ENCODE results near the gene NBL1. TPM values are rescaled to one million over a fixed set of nuclear protein-coding genes. Genes with fewer than 3 reads are reported as not detected.
A peak's percentile ranks its signal among the peaks of the same experiment; 100 is the strongest.

The NBL1 gene
- total RNA-seq, 1 experiment from 2014 or later = 36.9 TPM

DNA sequence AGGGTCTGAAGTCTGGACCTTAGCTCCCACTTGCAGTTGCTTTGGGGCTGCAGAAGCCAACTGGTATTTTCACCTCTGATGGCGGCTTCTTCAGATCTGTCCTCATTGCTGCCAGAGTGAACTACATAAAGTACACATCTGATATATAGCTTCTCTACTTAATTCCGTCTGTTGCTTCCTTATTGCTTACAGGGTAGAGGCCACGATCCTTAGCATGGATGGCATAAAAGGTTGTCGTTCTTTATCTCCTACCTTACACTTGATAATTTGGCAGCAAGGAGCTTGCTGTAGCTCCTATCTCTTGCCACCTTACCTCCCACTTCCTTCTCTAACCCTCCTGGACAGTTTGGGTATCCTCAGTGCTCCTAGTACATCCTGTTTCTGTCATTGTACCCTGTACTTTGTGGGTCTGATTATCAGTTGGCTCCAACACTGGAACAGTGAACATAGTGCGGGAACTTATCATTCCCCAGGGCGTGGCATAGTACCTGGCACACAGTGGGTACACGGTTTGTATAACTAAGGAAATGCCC, 30.9 kb upstream of the NBL1 start:
- no peak overlapping the region for H2AFZ ChIP-seq
- no peaks in the 10 kb centered on the region for H3K4me1 ChIP-seq (replicated peaks; ENCODE audit: insufficient read depth)
- no peak overlapping the region for H3K4me2 ChIP-seq
- peaks cover 4% of the 10 kb centered on the region; the same call in 1 of the 2 replicates for H3K36me3 ChIP-seq (ENCODE audit: low read depth)
- POLR2A ChIA-PET (ENCODE audit: unreplicated experiment) = no interaction called here
- CTCF ChIA-PET = no interaction called here
- no peak overlapping the region for H3K27ac ChIP-seq
- no peak for DNase-seq
- H3K79me2 ChIP-seq (ENCODE audit: low read depth) = 0 out of 2 replicates have a peak, but pooled peaks cover 9% of the 10 kb centered on the region
- H3K4me3 ChIP-seq = no peak overlapping the region
- TF ChIP-seq, protein P1, sequence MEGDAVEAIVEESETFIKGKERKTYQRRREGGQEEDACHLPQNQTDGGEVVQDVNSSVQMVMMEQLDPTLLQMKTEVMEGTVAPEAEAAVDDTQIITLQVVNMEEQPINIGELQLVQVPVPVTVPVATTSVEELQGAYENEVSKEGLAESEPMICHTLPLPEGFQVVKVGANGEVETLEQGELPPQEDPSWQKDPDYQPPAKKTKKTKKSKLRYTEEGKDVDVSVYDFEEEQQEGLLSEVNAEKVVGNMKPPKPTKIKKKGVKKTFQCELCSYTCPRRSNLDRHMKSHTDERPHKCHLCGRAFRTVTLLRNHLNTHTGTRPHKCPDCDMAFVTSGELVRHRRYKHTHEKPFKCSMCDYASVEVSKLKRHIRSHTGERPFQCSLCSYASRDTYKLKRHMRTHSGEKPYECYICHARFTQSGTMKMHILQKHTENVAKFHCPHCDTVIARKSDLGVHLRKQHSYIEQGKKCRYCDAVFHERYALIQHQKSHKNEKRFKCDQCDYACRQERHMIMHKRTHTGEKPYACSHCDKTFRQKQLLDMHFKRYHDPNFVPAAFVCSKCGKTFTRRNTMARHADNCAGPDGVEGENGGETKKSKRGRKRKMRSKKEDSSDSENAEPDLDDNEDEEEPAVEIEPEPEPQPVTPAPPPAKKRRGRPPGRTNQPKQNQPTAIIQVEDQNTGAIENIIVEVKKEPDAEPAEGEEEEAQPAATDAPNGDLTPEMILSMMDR (conservative IDR thresholded peaks at IDR 0.05) = no peak
- TF ChIP-seq EZH2 (IDR thresholded peaks at IDR 0.05; ENCODE audit: low read depth) = no peak
- no peaks in the 10 kb centered on the region for H4K20me1 ChIP-seq (ENCODE audit: insufficient read depth)
- intact Hi-C loops (cut with micrococcal nuclease; ENCODE audit: unreplicated experiment) = no loop called here
- no TSS peak for BruUV-seq (replicated peaks)
- H3K9me2 ChIP-seq (ENCODE audit: insufficient read depth) = no peaks in the 10 kb centered on the region
- H3K9me3 ChIP-seq (ENCODE audit: insufficient read depth, low read depth) = no peaks in the 10 kb centered on the region
- no peaks in the 10 kb centered on the region for H3F3A ChIP-seq (ENCODE audit: insufficient read depth, low read depth)
- H3K27me3 ChIP-seq (ENCODE audit: insufficient read depth, low read depth) = no peaks in the 10 kb centered on the region

- TF ChIP-seq, protein P1 (conservative IDR thresholded peaks at IDR 0.05) = no peak
- TF ChIP-seq EZH2 (IDR thresholded peaks at IDR 0.05; ENCODE audit: low read depth) = no peak
- H3K36me3 ChIP-seq (ENCODE audit: low read depth) = peaks cover 4% of the 10 kb centered on the region; the same call in 1 of the 2 replicates
- peaks cover 14% of the 10 kb centered on the region; the same call in 1 of the 2 replicates for H3K79me2 ChIP-seq (ENCODE audit: low read depth)
- no peak overlapping the region for H2AFZ ChIP-seq
- ChIA-PET CTCF (no interaction called here), POLR2A (ENCODE audit: unreplicated experiment) (no interaction called here)
- no peaks in the 10 kb centered on the region for H4K20me1 ChIP-seq (ENCODE audit: insufficient read depth)
- H3K27ac ChIP-seq = no peak overlapping the region
- H3K9me3 ChIP-seq (ENCODE audit: insufficient read depth, low read depth) = no peaks in the 10 kb centered on the region
- BruUV-seq (replicated peaks) = no TSS peak
- no peak overlapping the region for H3K4me3 ChIP-seq
- H3F3A ChIP-seq (ENCODE audit: insufficient read depth, low read depth) = no peaks in the 10 kb centered on the region
- H3K9me2 ChIP-seq (ENCODE audit: insufficient read depth) = no peaks in the 10 kb centered on the region
- intact Hi-C loops (cut with micrococcal nuclease; ENCODE audit: unreplicated experiment) = no loop called here
- no peaks in the 10 kb centered on the region for H3K27me3 ChIP-seq (ENCODE audit: insufficient read depth, low read depth)
- H3K4me1 ChIP-seq (replicated peaks; ENCODE audit: insufficient read depth) = no peaks in the 10 kb centered on the region
- DNase-seq = no peak
- H3K4me2 ChIP-seq = no peak overlapping the region
These were observed 28.7 kb upstream of the NBL1 start for GRCh38 chr1:19615438-19615837.

GRCh38 chr1:19616489-19616888, 27.6 kb upstream of the NBL1 start:
- DNase-seq = no peak
- ChIA-PET CTCF (no interaction called here), POLR2A (ENCODE audit: unreplicated experiment) (no interaction called here)
- no TSS peak for BruUV-seq (replicated peaks)
- Histone ChIP-seq H3K4me1 (replicated peaks; ENCODE audit: insufficient read depth) (no peaks in the 10 kb centered on the region), H3K9me2 (ENCODE audit: insufficient read depth) (no peaks in the 10 kb centered on the region), H3K36me3 (ENCODE audit: low read depth) (peaks cover 4% of the 10 kb centered on the region; the same call in 1 of the 2 replicates), H3K4me3 (no peak overlapping the region), H2AFZ (no peak overlapping the region), H3K4me2 (no peak overlapping the region), H3K27me3 (ENCODE audit: insufficient read depth, low read depth) (no peaks in the 10 kb centered on the region), H3K9me3 (ENCODE audit: insufficient read depth, low read depth) (no peaks in the 10 kb centered on the region), H3F3A (ENCODE audit: insufficient read depth, low read depth) (no peaks in the 10 kb centered on the region), H4K20me1 (ENCODE audit: insufficient read depth) (no peaks in the 10 kb centered on the region), H3K27ac (peak overlapping the region; percentile 63), H3K79me2 (ENCODE audit: low read depth) (peaks cover 10% of the 10 kb centered on the region; the same call in 1 of the 2 replicates)
- TF ChIP-seq, protein P1 (conservative IDR thresholded peaks at IDR 0.05) = no peak
- no peak for TF ChIP-seq EZH2 (IDR thresholded peaks at IDR 0.05; ENCODE audit: low read depth)
- intact Hi-C loops (cut with micrococcal nuclease; ENCODE audit: unreplicated experiment) = no loop called here

Measured in PC-9 (cell line).